Activated CD4-positive, CD25-positive, alpha-beta regulatory T cell treated with anti-CD3 and anti-CD28 coated beads, Interleukin-2, amount 50 U/mL, for 24 hours (primary cell): ENCODE measurements around the gene COL9A1.
"Not testable (repeated sequence)": the region's sequence is repeated elsewhere in the genome, so short reads cannot be mapped to it uniquely, and the experiment has no call there.

ENCODE experiments used
- ATAC-seq, 2 donors: fragments of 150-1000 bp; cut with Tn5 transposase; one replicate each; pipeline ENCODE4 v1.10.0; 2021; ENCODE audit warnings: mild to moderate bottlenecking in 1 of 2, moderate library complexity in 1 of 2

The COL9A1 gene

DNA sequence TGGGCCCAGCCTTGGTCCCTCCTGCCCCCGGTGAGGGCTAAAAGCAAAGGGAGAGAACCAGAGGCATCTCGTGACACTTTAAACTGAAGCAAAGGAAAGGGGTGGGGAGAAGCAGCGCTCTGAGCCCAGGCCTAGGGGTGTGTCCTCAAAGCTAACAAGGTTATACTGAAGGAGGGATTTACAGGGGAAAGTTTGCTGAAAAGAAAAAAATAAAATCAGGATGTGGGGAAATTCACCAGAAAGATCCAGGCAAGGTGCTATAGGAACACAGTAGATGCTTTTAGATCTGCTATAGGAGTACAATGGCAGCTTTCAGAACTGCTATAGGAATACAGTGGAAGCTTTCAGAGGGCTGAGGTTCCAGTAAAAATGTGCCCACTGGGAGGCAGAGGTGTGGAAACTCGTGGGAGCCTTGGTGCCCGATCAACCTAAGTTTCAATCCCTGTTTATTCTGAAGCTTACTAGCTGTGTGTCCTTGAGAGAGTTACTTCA lies at the start of gene COL9A1:
Gene COL9A1, minus strand, starts transcription at position 51 of the 492 bp plus-strand sequence. CDS start 160 bp downstream, outside the sequence.
- ATAC-seq, result no peak

DNA sequence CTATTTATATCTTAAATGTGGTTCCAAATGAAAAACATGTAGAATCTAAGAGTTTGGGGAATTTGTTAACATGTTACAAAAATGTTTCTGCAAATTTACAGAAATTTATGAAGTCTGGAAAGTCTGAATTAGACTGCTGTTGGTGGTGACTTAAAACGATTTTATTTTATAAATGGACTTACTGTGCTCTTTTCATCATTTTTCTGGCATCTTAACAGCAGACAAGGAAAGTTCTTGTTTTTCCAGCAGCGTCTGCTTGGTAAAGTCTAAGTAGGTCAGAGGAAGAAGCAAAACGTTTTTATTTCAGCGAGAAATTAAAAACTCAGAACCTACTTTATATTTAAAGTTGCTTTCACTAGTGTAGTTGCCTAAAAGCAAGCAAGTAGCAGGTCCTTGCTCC lies 48.6 kb upstream of the COL9A1 start:
- ATAC-seq, result no peak

DNA sequence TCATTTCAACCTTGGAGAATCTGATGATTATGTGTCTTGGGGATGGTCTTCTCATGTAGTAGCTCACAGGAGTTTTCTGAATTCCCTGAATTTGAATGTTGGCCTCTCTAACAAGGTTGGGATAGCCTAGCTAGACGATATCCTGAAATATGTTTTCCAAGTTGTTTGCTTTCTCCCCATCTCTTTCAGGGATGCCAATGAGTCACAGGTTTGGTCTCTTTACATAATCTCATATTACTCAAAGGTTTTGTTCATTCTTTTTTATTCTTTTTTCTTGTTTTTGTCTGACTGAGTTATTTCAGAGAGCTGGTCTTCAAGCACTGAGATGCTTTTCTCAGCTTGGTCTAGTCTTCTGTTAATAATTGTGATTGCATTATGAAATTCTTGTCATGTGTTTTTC lies 42.7 kb upstream of the COL9A1 start:
- ATAC-seq, result no peak

- ATAC-seq, result no peak
Observed at GRCh38 chr6:70343313-70343712, 40.4 kb upstream of the COL9A1 start.

GRCh38 chr6:70339810-70340209 lies 36.9 kb upstream of the COL9A1 start:
- not testable (repeated sequence) for ATAC-seq

DNA sequence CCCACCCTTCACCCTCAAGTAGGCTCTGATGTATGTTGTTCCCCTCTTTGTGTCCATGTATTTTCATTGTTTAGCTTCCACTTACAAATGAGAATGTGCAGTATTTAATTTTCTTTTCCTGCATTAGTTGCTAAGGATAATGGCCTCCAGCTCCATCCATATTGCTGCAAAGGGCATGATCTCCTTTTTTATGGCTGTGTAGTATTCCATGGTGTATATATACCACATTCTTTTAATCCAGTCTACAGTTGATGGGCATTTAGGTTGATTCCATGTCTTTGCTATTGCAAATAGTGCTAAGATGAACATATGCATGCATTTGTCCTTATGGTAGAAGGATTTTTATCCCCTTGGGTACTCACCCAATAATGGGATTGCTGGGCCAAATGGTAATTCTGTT lies 35.9 kb upstream of the COL9A1 start:
- no peak for ATAC-seq

DNA sequence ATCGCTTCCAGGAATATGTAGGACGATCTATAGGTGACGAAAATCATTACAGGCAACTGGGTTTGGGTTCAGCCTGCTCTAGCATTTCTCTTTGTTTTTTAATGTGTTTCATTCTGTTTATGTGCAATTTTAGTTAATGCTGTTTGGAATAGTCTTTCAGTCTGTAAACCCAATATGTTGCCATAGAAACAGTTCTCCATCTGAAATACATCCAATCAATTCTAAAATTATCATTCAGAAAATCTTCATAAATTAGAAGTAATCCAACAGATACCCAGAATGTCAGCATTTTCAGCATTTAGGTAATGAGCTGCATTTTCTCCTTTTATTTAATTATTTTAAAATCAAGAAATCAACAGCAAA lies 34.8 kb upstream of the COL9A1 start:
- no peak for ATAC-seq

DNA sequence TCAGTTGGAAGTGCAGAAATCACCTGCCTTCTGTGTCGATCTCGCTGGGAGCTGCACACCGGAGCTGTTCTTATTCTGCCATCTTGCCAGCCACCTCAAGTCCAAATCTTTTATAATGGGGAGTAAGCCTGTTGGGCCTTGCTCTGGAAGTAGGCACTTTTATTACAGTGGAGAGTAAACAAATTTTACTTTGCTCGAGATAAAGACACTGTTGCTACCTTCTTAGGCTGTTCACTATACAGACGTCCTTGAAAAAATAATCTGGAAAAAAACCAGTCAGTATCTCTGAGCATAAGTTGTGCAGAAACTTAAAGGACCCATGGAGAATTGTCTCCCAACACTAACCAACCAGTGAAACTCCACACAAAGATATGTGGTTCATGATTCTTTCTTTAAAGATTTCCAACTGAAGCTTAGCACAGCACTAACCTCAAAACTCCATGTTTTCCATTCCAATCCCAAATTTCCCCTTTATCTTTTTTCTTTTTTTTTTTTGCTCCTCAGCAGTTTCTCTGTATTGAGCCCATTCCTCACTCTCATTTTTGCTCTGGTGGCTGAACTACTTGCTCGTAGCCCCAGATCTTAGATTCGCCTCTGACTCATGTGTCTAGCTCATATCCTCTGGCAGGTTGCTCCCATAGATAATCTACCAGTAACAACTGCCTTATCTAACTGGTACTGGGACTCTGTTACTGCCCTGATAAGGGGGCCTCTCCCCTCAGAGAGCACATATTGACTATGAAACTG lies 34.3 kb upstream of the COL9A1 start:
- ATAC-seq, result no peak

DNA sequence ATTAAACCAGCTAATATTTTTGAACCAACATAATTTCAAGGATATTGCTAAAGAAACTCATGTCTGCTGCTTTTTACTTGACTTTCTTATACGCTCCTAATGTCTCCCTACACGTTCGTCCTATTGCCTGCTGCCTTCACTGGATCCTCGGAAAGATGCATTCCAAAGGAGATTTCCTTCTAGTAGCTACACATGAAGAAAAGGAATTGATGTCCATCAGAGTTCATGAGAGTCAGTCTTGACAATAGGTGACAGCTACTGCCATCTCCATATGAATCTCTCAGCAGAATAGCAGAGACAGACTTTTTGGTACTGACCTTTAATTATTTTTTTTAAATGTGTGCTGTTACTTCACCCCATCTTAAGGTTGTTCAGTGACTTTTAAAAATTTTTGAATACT lies 24.2 kb upstream of the COL9A1 start:
- no peak for ATAC-seq

- no peak for ATAC-seq
Observed at GRCh38 chr6:70325009-70325408, 22.1 kb upstream of the COL9A1 start.

- not testable (repeated sequence) for ATAC-seq
Observed at GRCh38 chr6:70317799-70318198, 14.9 kb upstream of the COL9A1 start.

DNA sequence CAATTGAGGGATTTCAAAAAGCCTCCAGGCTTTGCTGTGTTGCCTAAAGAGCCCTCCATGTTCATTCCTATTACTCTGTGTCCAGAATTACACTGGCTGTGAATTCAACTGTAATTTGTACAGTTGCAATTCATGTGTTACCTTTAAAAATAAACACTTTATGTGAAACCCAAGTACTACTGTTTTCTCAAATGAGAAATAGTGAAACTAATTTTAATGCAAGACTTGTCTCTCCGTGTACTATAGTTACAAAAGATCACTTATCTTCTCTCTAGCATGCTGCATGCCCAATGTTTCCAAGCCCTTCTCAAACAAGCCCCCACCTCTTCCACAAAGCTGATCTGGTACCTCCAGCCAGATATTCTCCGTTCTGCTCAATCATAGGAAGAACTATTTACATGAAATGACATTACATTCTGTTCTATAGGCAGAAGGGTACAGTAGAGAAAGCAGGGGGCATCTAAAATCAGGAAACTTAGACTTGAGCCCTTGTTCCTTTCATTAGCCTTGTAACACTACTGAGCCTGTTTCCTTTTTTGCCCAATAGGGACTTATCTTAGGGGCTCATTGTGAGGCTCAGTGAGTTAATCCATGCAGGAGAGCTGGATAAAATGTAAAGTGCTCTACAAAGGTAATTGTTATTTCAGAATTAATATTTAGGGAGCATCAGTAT lies 12.3 kb upstream of the COL9A1 start:
- ATAC-seq, result no peak

- no peak for ATAC-seq
Observed at GRCh38 chr6:70314296-70314695, 11.4 kb upstream of the COL9A1 start.

DNA sequence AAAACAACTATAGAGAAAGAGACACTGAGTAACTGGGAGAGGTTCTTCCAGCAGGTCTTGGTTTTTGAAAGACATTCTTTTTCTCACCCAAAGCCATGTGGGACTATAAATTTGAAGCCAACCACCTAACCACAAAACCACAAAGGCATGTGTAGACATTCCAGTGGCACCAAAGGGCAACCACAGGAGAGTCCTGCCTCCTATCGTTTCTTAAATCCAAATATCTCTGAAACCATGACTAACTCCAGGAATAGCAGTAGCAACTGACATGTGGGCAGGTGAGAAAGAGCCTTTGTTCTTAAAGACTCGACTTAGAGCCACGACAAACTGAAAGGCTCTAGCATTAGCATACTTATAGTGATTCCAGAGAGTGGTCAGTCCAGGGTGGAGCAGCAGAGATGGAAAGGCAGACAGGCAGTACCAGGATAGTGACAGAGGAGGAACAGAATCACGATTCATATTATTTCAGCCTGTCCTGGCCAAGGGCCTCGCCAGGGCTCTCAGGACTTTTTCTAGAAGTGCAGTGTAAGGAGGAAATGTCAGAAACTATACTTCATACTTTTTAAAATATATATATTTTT lies 9.4 kb upstream of the COL9A1 start:
- ATAC-seq, result no peak

DNA sequence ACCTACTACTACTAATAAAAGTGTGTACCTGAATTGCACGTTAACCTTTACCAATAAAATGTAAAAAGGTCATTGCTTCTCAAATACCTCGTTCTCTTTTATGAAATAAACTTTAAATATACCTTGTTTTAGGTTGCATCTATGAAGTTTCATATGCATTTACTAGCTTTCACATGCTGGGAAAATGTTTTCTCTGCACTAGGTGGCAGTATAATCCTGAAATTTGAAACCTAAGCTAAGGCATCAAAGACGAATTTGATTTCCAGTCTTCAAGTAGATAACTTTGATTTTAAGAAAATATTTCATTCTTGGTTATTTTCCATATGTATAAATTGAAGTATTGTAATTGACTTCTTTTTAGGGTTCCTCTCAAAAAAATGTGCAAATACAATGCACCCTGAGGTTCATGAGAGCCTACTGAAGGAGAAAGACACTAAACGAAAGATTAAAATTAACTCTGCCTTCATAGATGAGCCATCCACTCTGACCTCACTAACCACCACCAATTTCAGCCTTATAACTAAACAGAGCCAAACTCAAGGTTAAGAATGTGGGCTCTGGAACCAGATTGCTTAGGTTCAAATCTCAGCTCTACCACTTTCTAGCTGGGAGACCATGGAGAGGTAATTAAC lies 7.3 kb upstream of the COL9A1 start:
- ATAC-seq, result no peak

DNA sequence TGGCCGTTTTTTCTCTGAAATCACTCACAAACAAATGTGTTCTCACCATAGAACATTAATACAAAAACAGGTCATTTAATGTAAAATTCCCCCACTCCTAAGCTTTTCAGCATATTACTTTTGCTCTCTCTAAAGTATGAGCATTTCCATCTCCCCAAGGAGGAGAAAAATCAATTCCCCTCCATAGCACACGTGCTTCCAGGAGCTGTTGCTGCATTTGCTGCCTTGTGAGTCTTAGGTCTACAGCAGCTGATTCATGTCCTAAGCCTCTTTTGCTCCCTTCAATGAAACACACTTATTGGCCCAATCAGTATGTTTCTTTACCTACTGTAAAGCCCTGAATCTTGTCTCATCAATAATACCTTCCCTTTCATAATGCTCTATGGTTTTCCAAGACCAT lies 6.4 kb upstream of the COL9A1 start:
- no peak for ATAC-seq

GRCh38 chr6:70308142-70308541 lies 5.3 kb upstream of the COL9A1 start:
- ATAC-seq, result not testable (repeated sequence)

- no peak for ATAC-seq
Observed at GRCh38 chr6:70307008-70307407, 4.1 kb upstream of the COL9A1 start.

GRCh38 chr6:70304616-70305015 lies 1.7 kb upstream of the COL9A1 start:
- no peak for ATAC-seq

DNA sequence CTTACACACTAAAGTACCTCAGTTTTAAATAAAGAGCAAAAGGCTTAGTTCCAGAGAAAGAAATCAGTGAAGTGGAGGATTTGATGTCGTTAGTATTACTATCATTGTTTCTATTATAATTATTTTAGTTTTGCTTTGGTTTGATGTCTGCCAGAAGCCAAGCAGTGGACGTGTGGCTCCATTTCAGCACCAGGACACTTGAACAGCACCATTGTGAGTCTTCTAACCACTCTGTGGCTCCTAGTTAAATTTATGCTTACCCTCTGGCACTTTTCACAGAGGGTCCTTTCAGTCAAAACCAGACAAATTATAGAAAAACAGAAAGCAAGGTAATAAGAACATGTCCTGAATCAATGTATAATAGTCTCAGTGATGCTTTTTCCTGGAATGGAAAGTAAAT lies 3.4 kb downstream of the COL9A1 start:
- no peak for ATAC-seq

GRCh38 chr6:70298068-70298467 lies 4.8 kb downstream of the COL9A1 start:
- no peak for ATAC-seq

DNA sequence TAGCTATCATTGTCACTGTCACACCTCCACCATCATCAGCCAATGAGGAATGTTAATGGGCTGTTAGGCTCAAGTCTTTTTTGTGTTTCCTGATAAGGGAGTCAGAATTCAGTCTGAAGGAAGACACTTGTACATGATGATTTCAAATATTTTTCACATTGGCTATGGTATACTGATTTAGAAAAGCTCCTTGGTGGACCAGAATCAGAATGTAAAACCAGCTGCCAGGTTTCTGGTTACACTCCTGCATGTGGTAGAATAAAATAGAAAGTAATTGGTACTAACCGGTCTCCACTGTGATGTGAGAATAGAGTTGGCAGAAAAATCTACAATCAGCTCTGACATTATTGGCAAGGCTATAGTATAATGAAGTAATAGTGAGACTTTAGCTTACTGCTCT lies 10.7 kb downstream of the COL9A1 start:
- ATAC-seq, result no peak

DNA sequence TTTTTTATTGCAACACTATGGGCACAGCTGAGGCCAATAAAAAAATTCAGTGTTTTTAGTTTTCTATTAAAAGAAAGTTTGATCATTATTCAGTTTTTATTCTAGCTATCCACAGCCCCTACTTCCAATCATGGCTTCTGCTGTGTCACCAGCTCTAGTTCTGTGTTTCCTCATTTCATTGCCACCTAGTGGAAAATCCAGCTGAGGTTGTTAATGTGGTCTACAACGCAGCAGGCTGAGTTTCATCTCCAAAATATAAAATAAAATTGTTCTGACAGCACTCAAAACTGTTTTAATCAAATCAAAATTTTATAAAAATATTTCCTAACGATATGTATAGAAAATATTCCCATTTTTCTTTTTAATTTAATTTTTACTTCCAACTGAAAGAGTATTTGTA lies 13.6 kb downstream of the COL9A1 start:
- ATAC-seq, result no peak

DNA sequence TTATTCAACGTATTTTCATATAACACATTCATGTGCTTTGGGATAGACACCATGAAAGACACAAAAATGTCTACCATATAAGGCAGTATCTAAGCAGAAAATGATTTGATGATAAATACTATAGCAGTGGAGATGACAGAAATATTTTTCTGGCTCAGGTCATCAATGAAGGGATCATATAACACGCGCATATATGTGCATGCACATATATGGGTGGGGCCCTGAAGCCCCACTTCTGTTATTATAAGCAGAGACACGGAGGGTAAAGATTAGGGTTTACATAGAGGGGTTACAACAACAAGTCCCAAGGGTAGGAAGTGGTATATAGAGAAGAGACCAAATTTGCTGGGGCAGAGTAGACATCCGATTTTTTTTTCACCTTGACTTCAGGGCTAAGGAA lies 16.0 kb downstream of the COL9A1 start:
- no peak for ATAC-seq
